ENCODE data around the gene DAAM1. TPM values are rescaled to one million over a fixed set of nuclear protein-coding genes. Genes with fewer than 3 reads are reported as not detected.

DAAM1 gene
- total RNA-seq, 1 donor from 2014 or later, result 39.5 TPM

- peaks cover 19% of the 10 kb centered on the region for H4K20me1 ChIP-seq (ENCODE audit: low read depth)
- no peak overlapping the region for H3K4me2 ChIP-seq
- Mint-ChIP-seq H3K9me3 (peaks cover 3% of the 10 kb centered on the region), H3K4me3 (no peak overlapping the region), H3K4me1 (peaks cover 17% of the 10 kb centered on the region), H3K27me3 (ENCODE audit: insufficient read depth, low read depth) (peaks cover 4% of the 10 kb centered on the region), H3K36me3 (peaks cover 14% of the 10 kb centered on the region), H3K27ac (no peak overlapping the region)
- H3F3A ChIP-seq (ENCODE audit: low read depth), result no peaks in the 10 kb centered on the region
- DNase-seq (ENCODE audit: low spot score), result no peak
- peaks cover 13% of the 10 kb centered on the region for H3K4me1 ChIP-seq
- peaks cover 31% of the 10 kb centered on the region for H3K79me2 ChIP-seq (ENCODE audit: low read depth)
- H3K9me3 ChIP-seq (ENCODE audit: low read depth), result no peaks in the 10 kb centered on the region
- H3K4me3 ChIP-seq, result no peak overlapping the region
- no peaks in the 10 kb centered on the region for H3K27me3 ChIP-seq
- H3K36me3 ChIP-seq, result no peaks in the 10 kb centered on the region
- H3K27ac ChIP-seq, result no peak overlapping the region
- no peak overlapping the region for H2AFZ ChIP-seq (replicated peaks)
- TF ChIP-seq EZH2 (IDR thresholded peaks at IDR 0.05) (no peak), EZH2phosphoT487 (IDR thresholded peaks at IDR 0.05) (no peak)
- TF ChIP-seq, protein P1, sequence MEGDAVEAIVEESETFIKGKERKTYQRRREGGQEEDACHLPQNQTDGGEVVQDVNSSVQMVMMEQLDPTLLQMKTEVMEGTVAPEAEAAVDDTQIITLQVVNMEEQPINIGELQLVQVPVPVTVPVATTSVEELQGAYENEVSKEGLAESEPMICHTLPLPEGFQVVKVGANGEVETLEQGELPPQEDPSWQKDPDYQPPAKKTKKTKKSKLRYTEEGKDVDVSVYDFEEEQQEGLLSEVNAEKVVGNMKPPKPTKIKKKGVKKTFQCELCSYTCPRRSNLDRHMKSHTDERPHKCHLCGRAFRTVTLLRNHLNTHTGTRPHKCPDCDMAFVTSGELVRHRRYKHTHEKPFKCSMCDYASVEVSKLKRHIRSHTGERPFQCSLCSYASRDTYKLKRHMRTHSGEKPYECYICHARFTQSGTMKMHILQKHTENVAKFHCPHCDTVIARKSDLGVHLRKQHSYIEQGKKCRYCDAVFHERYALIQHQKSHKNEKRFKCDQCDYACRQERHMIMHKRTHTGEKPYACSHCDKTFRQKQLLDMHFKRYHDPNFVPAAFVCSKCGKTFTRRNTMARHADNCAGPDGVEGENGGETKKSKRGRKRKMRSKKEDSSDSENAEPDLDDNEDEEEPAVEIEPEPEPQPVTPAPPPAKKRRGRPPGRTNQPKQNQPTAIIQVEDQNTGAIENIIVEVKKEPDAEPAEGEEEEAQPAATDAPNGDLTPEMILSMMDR (IDR thresholded peaks at IDR 0.05), result no peak
- no peak overlapping the region for H3K9ac ChIP-seq
Measured at GRCh38 chr14:59208224-59208814, 19.9 kb downstream of the DAAM1 start.

- Mint-ChIP-seq H3K4me1 (peaks cover 21% of the 10 kb centered on the region), H3K27ac (no peak overlapping the region), H3K36me3 (peaks cover 16% of the 10 kb centered on the region), H3K9me3 (peaks cover 3% of the 10 kb centered on the region), H3K4me3 (no peak overlapping the region), H3K27me3 (ENCODE audit: insufficient read depth, low read depth) (peaks cover 4% of the 10 kb centered on the region)
- Histone ChIP-seq H3F3A (ENCODE audit: low read depth) (no peaks in the 10 kb centered on the region), H2AFZ (replicated peaks) (no peak overlapping the region), H3K36me3 (no peaks in the 10 kb centered on the region), H3K9me3 (ENCODE audit: low read depth) (no peaks in the 10 kb centered on the region), H4K20me1 (ENCODE audit: low read depth) (peaks cover 23% of the 10 kb centered on the region), H3K79me2 (ENCODE audit: low read depth) (peaks cover 32% of the 10 kb centered on the region), H3K27me3 (no peaks in the 10 kb centered on the region), H3K27ac (no peak overlapping the region), H3K4me3 (no peak overlapping the region), H3K9ac (no peak overlapping the region), H3K4me1 (peaks cover 16% of the 10 kb centered on the region), H3K4me2 (no peak overlapping the region)
- TF ChIP-seq, protein P1 (IDR thresholded peaks at IDR 0.05), result no peak
- TF ChIP-seq EZH2phosphoT487 (IDR thresholded peaks at IDR 0.05) (no peak), EZH2 (IDR thresholded peaks at IDR 0.05) (no peak)
- no peak for DNase-seq (ENCODE audit: low spot score)
Measured at GRCh38 chr14:59208954-59209353, 20.5 kb downstream of the DAAM1 start.

GRCh38 chr14:59210621-59211020 is 22.2 kb downstream of the DAAM1 start:
- Mint-ChIP-seq H3K4me3 (no peak overlapping the region), H3K4me1 (peaks cover 26% of the 10 kb centered on the region), H3K27ac (no peak overlapping the region), H3K36me3 (peaks cover 20% of the 10 kb centered on the region), H3K9me3 (peaks cover 3% of the 10 kb centered on the region), H3K27me3 (ENCODE audit: insufficient read depth, low read depth) (peaks cover 4% of the 10 kb centered on the region)
- H3K27ac ChIP-seq, result no peak overlapping the region
- H4K20me1 ChIP-seq (ENCODE audit: low read depth), result peaks cover 23% of the 10 kb centered on the region
- H3K27me3 ChIP-seq, result no peaks in the 10 kb centered on the region
- peaks cover 16% of the 10 kb centered on the region for H3K4me1 ChIP-seq
- H3K4me2 ChIP-seq, result no peak overlapping the region
- no peaks in the 10 kb centered on the region for H3F3A ChIP-seq (ENCODE audit: low read depth)
- peaks cover 30% of the 10 kb centered on the region for H3K79me2 ChIP-seq (ENCODE audit: low read depth)
- no peak overlapping the region for H3K9ac ChIP-seq
- no peak overlapping the region for H2AFZ ChIP-seq (replicated peaks)
- TF ChIP-seq EZH2phosphoT487 (IDR thresholded peaks at IDR 0.05) (no peak), EZH2 (IDR thresholded peaks at IDR 0.05) (no peak)
- TF ChIP-seq, protein P1 (IDR thresholded peaks at IDR 0.05), result no peak
- H3K9me3 ChIP-seq (ENCODE audit: low read depth), result no peaks in the 10 kb centered on the region
- no peaks in the 10 kb centered on the region for H3K36me3 ChIP-seq
- H3K4me3 ChIP-seq, result no peak overlapping the region
- no peak for DNase-seq (ENCODE audit: low spot score)
